Stomach smooth muscle (tissue), 2 donors: ENCODE data around the gene BNC2.

Experiments used
- H3K27ac ChIP-seq: one replicate; pipeline ENCODE4 v1.7.0; 2013; ENCODE audit warnings: mild to moderate bottlenecking, low read length, inconsistent platforms
- H3K27me3 ChIP-seq, 2 donors: one replicate each; pipeline ENCODE4 v1.7.0; 2013; ENCODE audit warnings: low read length in 2 of 2; ENCODE audit not compliant: insufficient read depth in 2 of 2, control insufficient read depth in 1 of 2
- H3K36me3 ChIP-seq, 2 donors: one replicate each; pipeline ENCODE4 v1.7.0; 2013; ENCODE audit warnings: low read length in 2 of 2; ENCODE audit not compliant: control insufficient read depth in 2 of 2, insufficient read depth in 2 of 2
- H3K4me1 ChIP-seq: one replicate; pipeline ENCODE4 v1.7.0; 2013; ENCODE audit warnings: low read length; ENCODE audit not compliant: control insufficient read depth, insufficient read depth
- H3K4me3 ChIP-seq, 2 donors: one replicate each; pipeline ENCODE4 v1.7.0; 2013; ENCODE audit warnings: low read length in 2 of 2
- H3K9ac ChIP-seq, 2 donors: one replicate each; pipeline ENCODE4 v1.7.0; 2013; ENCODE audit warnings: low read length in 2 of 2, mild to moderate bottlenecking in 1 of 2
- H3K9me3 ChIP-seq, 2 donors: one replicate each; pipeline ENCODE4 v1.7.0; 2013; ENCODE audit warnings: low read length in 2 of 2; ENCODE audit not compliant: control insufficient read depth in 2 of 2
- donor health status: healthy.
- donor health status: Pancreatic carcinoma.

BNC2 gene

GRCh38 chr9:16510482-16510881, 360.0 kb downstream of the BNC2 start:
- Histone ChIP-seq H3K27me3 (no peaks in the 10 kb centered on the region), H3K36me3 (no peaks in the 10 kb centered on the region), H3K9me3 (no peaks in the 10 kb centered on the region), H3K4me3 (no peak overlapping the region), H3K9ac (no peak overlapping the region), H3K27ac (no peak overlapping the region), H3K4me1 (peaks cover 7% of the 10 kb centered on the region)

- Histone ChIP-seq H3K4me1 (peaks cover 7% of the 10 kb centered on the region), H3K27ac (no peak overlapping the region)
These were observed 360.5 kb downstream of the BNC2 start for GRCh38 chr9:16509997-16510396.

GRCh38 chr9:16505199-16505598, 365.3 kb downstream of the BNC2 start:
- Histone ChIP-seq H3K9me3 (no peaks in the 10 kb centered on the region), H3K4me3 (no peak overlapping the region), H3K27me3 (no peaks in the 10 kb centered on the region), H3K9ac (no peak overlapping the region), H3K4me1 (peaks cover 8% of the 10 kb centered on the region), H3K27ac (peak overlapping the region; percentile 37), H3K36me3 (no peaks in the 10 kb centered on the region)

More at GRCh38 chr9:16509997-16510396, 360.5 kb downstream of the BNC2 start:
- Histone ChIP-seq H3K27me3 (no peaks in the 10 kb centered on the region), H3K36me3 (no peaks in the 10 kb centered on the region), H3K9me3 (no peaks in the 10 kb centered on the region), H3K4me3 (no peak overlapping the region), H3K9ac (no peak overlapping the region)

GRCh38 chr9:16501726-16502125, 368.7 kb downstream of the BNC2 start:
- Histone ChIP-seq H3K4me1 (peaks cover 8% of the 10 kb centered on the region), H3K9me3 (no peaks in the 10 kb centered on the region), H3K27ac (no peak overlapping the region), H3K27me3 (no peaks in the 10 kb centered on the region), H3K36me3 (no peaks in the 10 kb centered on the region), H3K9ac (no peak overlapping the region), H3K4me3 (no peak overlapping the region)

- Histone ChIP-seq H3K9ac (no peak overlapping the region), H3K36me3 (no peaks in the 10 kb centered on the region), H3K27ac (no peak overlapping the region), H3K4me3 (no peak overlapping the region), H3K9me3 (no peaks in the 10 kb centered on the region), H3K4me1 (peaks cover 8% of the 10 kb centered on the region), H3K27me3 (no peaks in the 10 kb centered on the region)
These were observed 369.3 kb downstream of the BNC2 start for GRCh38 chr9:16501141-16501540.

GRCh38 chr9:16500386-16500785, 370.1 kb downstream of the BNC2 start:
- H3K27me3 ChIP-seq = no peaks in the 10 kb centered on the region
- no peaks in the 10 kb centered on the region for H3K9me3 ChIP-seq
- peaks cover 8% of the 10 kb centered on the region for H3K4me1 ChIP-seq
- H3K27ac ChIP-seq = no peak overlapping the region
- no peak overlapping the region for H3K4me3 ChIP-seq
- H3K36me3 ChIP-seq = peaks cover 0 to under 1% of the 10 kb centered on the region in 2 donors
- no peak overlapping the region for H3K9ac ChIP-seq

GRCh38 chr9:16499892-16500291, 370.6 kb downstream of the BNC2 start:
- Histone ChIP-seq H3K27me3 (no peaks in the 10 kb centered on the region), H3K9ac (no peak overlapping the region), H3K9me3 (no peaks in the 10 kb centered on the region), H3K4me1 (peaks cover 4% of the 10 kb centered on the region), H3K36me3 (peaks cover 0 to 2% of the 10 kb centered on the region in 2 donors), H3K27ac (no peak overlapping the region), H3K4me3 (no peak overlapping the region)

- no peak overlapping the region for H3K9ac ChIP-seq
- H3K27ac ChIP-seq = no peak overlapping the region
- H3K9me3 ChIP-seq = no peaks in the 10 kb centered on the region
- H3K36me3 ChIP-seq = peaks cover 0 to 2% of the 10 kb centered on the region in 2 donors
- no peaks in the 10 kb centered on the region for H3K4me1 ChIP-seq
- no peaks in the 10 kb centered on the region for H3K27me3 ChIP-seq
- no peak overlapping the region for H3K4me3 ChIP-seq
These were observed 373.6 kb downstream of the BNC2 start for GRCh38 chr9:16496908-16497307.

- Histone ChIP-seq H3K36me3 (no peaks in the 10 kb centered on the region), H3K27me3 (no peaks in the 10 kb centered on the region), H3K9ac (no peak overlapping the region), H3K4me1 (peaks cover 3% of the 10 kb centered on the region), H3K27ac (no peak overlapping the region), H3K4me3 (peak overlapping the region in 1 of 2 donors; percentile 1), H3K9me3 (no peaks in the 10 kb centered on the region)
These were observed 382.6 kb downstream of the BNC2 start for GRCh38 chr9:16487915-16488314.

- no peaks in the 10 kb centered on the region for H3K9me3 ChIP-seq
- peaks cover 3% of the 10 kb centered on the region for H3K4me1 ChIP-seq
- H3K36me3 ChIP-seq = no peaks in the 10 kb centered on the region
- no peak overlapping the region for H3K27ac ChIP-seq
- no peak overlapping the region for H3K9ac ChIP-seq
- H3K4me3 ChIP-seq = no peak overlapping the region
- no peaks in the 10 kb centered on the region for H3K27me3 ChIP-seq
These were observed 384.7 kb downstream of the BNC2 start for GRCh38 chr9:16485575-16486321.

GRCh38 chr9:16485160-16485559, 385.3 kb downstream of the BNC2 start:
- Histone ChIP-seq H3K27me3 (no peaks in the 10 kb centered on the region), H3K27ac (no peak overlapping the region), H3K9me3 (no peaks in the 10 kb centered on the region), H3K36me3 (no peaks in the 10 kb centered on the region), H3K4me1 (peaks cover 3% of the 10 kb centered on the region), H3K9ac (no peak overlapping the region), H3K4me3 (no peak overlapping the region)
